ENCODE results near the gene JPH4. TPM values are rescaled to one million over a fixed set of nuclear protein-coding genes. Genes with fewer than 3 reads are reported as not detected.

Gene JPH4
- total RNA-seq, 1 donor from 2014 or later = 0.19 TPM

DNA sequence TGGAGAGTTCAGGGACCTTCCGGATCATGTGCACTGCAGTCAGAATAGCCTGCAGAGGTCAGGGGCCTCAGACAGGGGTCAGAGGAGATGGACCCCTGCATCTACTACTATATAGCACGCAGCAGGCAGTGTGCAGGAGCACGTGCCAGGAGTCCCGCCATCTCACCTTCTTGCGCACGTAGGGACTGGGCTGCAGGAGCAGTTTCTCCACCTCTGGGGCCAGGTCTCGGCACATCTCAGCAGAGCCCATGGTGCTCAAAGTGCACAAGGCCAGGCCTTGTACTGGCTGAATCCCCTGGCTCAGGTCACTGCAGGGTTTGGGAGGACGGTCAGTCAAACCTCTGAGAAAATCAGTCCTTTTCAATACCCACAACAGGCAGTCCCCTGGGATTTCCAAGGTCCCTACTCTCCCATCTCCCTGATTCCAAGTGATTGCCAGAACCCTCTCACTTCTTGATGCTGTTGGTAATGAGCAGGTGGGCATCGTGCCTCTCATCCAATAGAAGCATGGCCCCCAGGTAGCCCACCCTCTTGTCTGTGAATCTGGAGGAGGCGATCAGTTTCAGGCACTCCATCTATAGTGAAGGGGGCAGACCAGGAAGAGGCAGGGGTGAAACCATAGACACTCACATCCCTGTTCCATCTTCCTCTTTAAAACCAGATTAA, 12.3 kb downstream of the JPH4 start:
- no peak for DNase-seq
- peak overlapping the region; percentile 80 for H3K4me3 ChIP-seq
- H3K36me3 ChIP-seq = peaks cover 9% of the 10 kb centered on the region
- TF ChIP-seq, protein P1, sequence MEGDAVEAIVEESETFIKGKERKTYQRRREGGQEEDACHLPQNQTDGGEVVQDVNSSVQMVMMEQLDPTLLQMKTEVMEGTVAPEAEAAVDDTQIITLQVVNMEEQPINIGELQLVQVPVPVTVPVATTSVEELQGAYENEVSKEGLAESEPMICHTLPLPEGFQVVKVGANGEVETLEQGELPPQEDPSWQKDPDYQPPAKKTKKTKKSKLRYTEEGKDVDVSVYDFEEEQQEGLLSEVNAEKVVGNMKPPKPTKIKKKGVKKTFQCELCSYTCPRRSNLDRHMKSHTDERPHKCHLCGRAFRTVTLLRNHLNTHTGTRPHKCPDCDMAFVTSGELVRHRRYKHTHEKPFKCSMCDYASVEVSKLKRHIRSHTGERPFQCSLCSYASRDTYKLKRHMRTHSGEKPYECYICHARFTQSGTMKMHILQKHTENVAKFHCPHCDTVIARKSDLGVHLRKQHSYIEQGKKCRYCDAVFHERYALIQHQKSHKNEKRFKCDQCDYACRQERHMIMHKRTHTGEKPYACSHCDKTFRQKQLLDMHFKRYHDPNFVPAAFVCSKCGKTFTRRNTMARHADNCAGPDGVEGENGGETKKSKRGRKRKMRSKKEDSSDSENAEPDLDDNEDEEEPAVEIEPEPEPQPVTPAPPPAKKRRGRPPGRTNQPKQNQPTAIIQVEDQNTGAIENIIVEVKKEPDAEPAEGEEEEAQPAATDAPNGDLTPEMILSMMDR (IDR thresholded peaks at IDR 0.05; ENCODE audit: borderline replicate concordance) = no peak
- intact Hi-C loops (cut with micrococcal nuclease) = no loop called here
- H3K9me3 ChIP-seq (replicated peaks) = no peaks in the 10 kb centered on the region
- H3K27me3 ChIP-seq (ENCODE audit: low read depth) = peaks cover 2% of the 10 kb centered on the region
- peaks cover 19% of the 10 kb centered on the region for H3K4me1 ChIP-seq
- H3K27ac ChIP-seq (replicated peaks) = peak overlapping the region; percentile 78

DNA sequence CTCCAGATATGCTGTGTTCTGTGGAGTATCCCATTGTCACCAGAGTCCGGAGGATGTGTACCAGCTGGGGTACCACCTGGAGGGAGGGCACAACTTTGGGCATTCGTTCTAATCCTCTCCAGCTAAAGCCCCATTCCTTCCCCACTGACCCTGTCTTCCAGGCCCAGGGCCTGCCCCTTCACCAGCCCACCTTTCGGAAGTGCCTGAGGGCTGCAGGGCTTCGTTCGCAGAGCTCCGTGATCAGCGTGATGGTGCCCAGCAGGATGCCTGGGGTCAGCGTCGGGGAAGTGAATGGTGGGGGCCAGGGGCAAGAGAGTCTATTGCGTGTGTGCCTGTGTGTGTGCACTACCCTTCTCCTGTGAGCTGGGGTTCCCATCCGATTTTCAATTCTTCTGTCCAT, 13.0 kb downstream of the JPH4 start:
- Histone ChIP-seq H3K27ac (replicated peaks) (no peak overlapping the region), H3K27me3 (ENCODE audit: low read depth) (no peaks in the 10 kb centered on the region), H3K9me3 (replicated peaks) (no peaks in the 10 kb centered on the region), H3K4me3 (no peak overlapping the region), H3K36me3 (peaks cover 13% of the 10 kb centered on the region), H3K4me1 (peaks cover 19% of the 10 kb centered on the region)
- TF ChIP-seq, protein P1 (IDR thresholded peaks at IDR 0.05; ENCODE audit: borderline replicate concordance) = no peak
- intact Hi-C loops (cut with micrococcal nuclease) = no loop called here
- DNase-seq = no peak

DNA sequence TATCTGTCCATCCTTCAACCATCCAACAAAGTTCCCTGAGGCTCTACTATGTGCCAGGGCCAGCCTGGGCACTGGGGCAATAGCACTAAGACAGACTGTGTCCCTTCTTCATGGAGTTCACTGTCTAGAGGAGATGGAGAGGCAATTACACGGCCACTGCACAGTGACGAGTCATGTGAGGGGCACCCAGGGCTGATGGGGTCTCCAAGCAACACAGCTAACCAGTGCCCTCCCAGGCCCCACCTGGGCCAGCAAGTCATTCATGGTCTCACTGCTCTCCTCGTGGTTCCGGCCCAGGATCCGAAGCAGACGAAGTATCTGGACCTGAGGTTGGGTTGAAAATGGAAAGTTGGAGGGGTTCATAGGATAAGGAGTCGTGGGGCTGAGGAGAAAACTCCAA, 13.7 kb downstream of the JPH4 start:
- Histone ChIP-seq H3K36me3 (peaks cover 17% of the 10 kb centered on the region), H3K9me3 (replicated peaks) (no peaks in the 10 kb centered on the region), H3K4me1 (peaks cover 19% of the 10 kb centered on the region), H3K27me3 (ENCODE audit: low read depth) (no peaks in the 10 kb centered on the region), H3K27ac (replicated peaks) (no peak overlapping the region), H3K4me3 (no peak overlapping the region)
- DNase-seq = no peak
- intact Hi-C loops (cut with micrococcal nuclease) = no loop called here
- TF ChIP-seq, protein P1 (IDR thresholded peaks at IDR 0.05; ENCODE audit: borderline replicate concordance) = no peak

DNA sequence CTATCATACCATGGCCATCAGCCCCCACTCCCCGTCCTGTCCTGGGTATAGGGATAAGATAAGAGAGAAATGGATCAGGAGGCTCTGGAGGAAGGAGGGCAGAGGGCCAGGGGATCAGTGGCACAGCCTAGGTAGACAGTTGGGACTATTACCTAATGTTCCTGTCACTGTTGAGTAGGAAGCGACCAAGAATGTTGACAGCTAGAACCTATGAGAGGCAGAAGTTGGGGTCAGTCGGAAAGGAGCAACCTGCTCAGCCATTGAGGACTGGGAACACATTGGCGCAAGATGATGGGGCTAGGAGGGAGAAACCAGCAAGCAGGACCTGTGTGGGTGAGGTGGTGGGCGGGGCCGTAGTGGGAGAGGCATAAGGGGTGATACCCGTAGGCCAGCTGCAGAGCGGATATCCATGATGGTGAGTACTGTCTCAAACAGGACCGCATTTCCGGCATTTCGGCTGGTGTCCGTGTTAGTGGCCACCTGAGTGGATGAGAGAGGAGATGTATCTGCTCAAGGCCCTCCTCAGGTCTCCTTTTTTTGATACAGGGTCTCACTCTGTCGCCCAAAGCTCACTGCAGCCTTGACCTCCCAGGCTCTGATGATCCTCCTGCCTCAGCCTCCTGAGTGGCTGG, 14.3 kb downstream of the JPH4 start:
- Histone ChIP-seq H3K4me3 (no peak overlapping the region), H3K27me3 (ENCODE audit: low read depth) (no peaks in the 10 kb centered on the region), H3K27ac (replicated peaks) (no peak overlapping the region), H3K36me3 (peaks cover 20% of the 10 kb centered on the region), H3K4me1 (peaks cover 19% of the 10 kb centered on the region), H3K9me3 (replicated peaks) (no peaks in the 10 kb centered on the region)
- TF ChIP-seq, protein P1 (IDR thresholded peaks at IDR 0.05; ENCODE audit: borderline replicate concordance) = no peak
- intact Hi-C loops (cut with micrococcal nuclease) = no loop called here
- no peak for DNase-seq

DNA sequence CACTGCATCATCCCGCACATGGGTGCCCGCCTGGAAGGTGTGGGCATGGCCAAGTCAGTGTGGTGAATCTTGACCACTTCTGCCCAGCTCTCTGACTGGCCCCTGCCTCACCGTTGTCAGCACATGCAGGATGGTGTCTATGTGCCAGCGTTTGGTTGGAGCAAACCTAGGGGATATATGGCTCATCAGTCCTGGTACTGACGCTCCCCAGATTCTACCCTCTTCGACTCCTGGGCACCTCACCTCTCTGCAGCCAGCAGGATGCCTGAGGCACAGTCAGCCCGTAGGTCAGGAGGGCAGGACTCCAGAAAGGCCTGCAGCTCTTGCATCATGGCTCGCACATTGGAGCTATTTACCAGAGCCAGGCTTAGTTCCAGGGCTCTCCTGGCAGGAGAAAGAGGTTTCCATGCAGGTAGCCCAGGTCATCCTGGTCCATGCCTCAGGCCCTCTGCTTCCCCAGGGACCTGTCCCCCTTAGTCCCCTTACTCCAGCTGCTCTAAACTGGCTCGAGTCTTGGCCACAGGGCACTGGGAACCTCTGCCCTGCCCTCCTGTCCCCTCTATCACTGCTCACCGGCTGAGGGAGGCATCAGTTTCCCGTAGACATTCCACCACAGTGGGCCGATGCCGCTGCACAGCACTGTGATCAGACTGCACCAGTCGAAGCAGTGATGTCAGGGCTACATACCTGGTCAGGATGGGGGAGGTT, 15.0 kb downstream of the JPH4 start:
- no peak for DNase-seq
- Histone ChIP-seq H3K36me3 (peaks cover 22% of the 10 kb centered on the region), H3K9me3 (replicated peaks) (no peaks in the 10 kb centered on the region), H3K27me3 (ENCODE audit: low read depth) (no peaks in the 10 kb centered on the region), H3K27ac (replicated peaks) (no peak overlapping the region), H3K4me1 (peaks cover 19% of the 10 kb centered on the region), H3K4me3 (no peak overlapping the region)
- intact Hi-C loops (cut with micrococcal nuclease) = loop anchor here (2.0 kb wide), 1 partner anchor 85 kb away; no protein-coding TSS in a partner anchor
- TF ChIP-seq, protein P1 (IDR thresholded peaks at IDR 0.05; ENCODE audit: borderline replicate concordance) = no peak
